ENCODE data around the gene ANXA5. TPM values are rescaled to one million over a fixed set of nuclear protein-coding genes. Genes with fewer than 3 reads are reported as not detected.

Gene ANXA5
- total RNA-seq, 6 experiments from 2014 or later, result 52.2 to 216 (median 97.8) TPM

DNA sequence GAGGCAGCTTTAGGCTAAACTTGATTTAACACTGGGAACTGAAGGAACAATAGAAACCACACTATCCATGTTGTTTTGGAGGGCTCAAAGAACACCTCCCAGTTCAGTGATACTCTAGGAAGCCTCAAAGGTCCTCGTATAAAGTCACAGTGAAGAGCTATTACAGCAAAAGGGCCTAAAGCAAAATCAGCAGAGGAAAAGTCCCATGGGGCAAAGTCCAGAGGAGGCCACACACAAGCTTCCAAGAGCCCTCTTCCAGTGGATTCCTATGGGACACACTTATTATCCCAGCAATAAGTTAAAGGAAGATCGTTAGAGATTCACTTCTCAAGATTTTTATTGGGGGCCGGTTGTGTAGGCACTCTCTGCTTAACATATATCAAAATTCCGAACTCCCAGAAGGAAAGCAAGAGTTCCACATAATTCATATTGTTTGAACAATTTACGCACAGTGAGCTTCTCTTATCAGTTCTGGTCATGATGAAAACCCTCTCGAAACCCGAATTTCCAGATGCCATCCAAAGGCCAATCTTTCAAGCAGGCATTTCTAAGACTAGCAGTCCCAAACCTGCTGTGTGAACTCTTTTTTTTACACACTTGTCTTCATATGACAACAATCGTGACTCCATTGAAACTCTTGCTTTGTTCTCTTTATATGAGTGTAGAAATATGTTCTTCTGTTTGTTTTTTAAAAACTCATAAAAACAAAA is 53.7 kb downstream of the ANXA5 start:
- ATAC-seq, result no peak
- Histone ChIP-seq H3K36me3 (no peaks in the 10 kb centered on the region), H3K9me3 (no peaks in the 10 kb centered on the region), H3K27me3 (no peaks in the 10 kb centered on the region), H3K27ac (no peak overlapping the region), H3K4me3 (no peak overlapping the region), H3K4me1 (no peaks in the 10 kb centered on the region)
- no peak for DNase-seq
- intact Hi-C loops (cut with DNase I), result no loop called here
- no peak for TF ChIP-seq POLR2A (IDR thresholded peaks at IDR 0.05)
- TF ChIP-seq CTCF (IDR thresholded peaks at IDR 0.05), result no peak
- WGBS (ENCODE audit: insufficient coverage, low coverage, low lambda C conversion rate, missing lambda C conversion rate), result 75% methylated on average over 8 of the region's 8 CpGs

DNA sequence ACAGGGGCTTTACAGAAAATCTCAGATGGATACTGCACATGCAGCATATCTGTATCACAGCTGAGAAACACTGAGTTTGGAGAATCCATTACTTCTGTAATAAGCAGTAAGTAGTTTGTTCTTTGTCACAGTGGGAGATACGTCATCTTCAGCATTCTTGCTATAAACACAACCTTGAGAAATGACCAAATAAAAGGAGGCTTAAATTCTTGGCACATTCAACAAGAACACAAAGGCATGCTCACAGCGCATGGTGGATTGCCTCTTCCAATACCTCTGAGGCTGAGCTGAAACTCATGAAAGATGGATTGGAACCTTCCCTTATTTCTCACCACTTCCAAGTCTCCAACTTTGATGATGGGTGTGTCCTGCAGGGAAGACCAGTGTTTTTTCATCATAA is 54.5 kb downstream of the ANXA5 start:
- Histone ChIP-seq H3K27ac (no peak overlapping the region), H3K36me3 (no peaks in the 10 kb centered on the region), H3K4me3 (no peak overlapping the region), H3K9me3 (no peaks in the 10 kb centered on the region), H3K4me1 (no peaks in the 10 kb centered on the region), H3K27me3 (no peaks in the 10 kb centered on the region)
- ATAC-seq (no peak), DNase-seq (no peak)
- intact Hi-C loops (cut with DNase I), result no loop called here
- TF ChIP-seq POLR2A (IDR thresholded peaks at IDR 0.05) (no peak), CTCF (IDR thresholded peaks at IDR 0.05) (no peak)
- WGBS (ENCODE audit: insufficient coverage, low coverage, low lambda C conversion rate, missing lambda C conversion rate), result 83% methylated on average over 2 of the region's 2 CpGs

- Histone ChIP-seq H3K4me3 (no peak overlapping the region), H3K27ac (no peak overlapping the region), H3K27me3 (no peaks in the 10 kb centered on the region), H3K36me3 (no peaks in the 10 kb centered on the region), H3K4me1 (no peaks in the 10 kb centered on the region), H3K9me3 (no peaks in the 10 kb centered on the region)
- TF ChIP-seq CTCF (IDR thresholded peaks at IDR 0.05), result no peak
- no peak for TF ChIP-seq POLR2A (IDR thresholded peaks at IDR 0.05)
- intact Hi-C loops (cut with DNase I), result no loop called here
- WGBS (ENCODE audit: insufficient coverage, low coverage, low lambda C conversion rate, missing lambda C conversion rate), result 45% methylated on average over 4 of the region's 4 CpGs
- no peak for DNase-seq
- no peak for ATAC-seq
These were observed 63.1 kb downstream of the ANXA5 start for GRCh38 chr4:121633653-121634052.

GRCh38 chr4:121632636-121633035 is 64.1 kb downstream of the ANXA5 start:
- Histone ChIP-seq H3K4me3 (no peak overlapping the region), H3K36me3 (no peaks in the 10 kb centered on the region), H3K4me1 (no peaks in the 10 kb centered on the region), H3K27me3 (no peaks in the 10 kb centered on the region), H3K27ac (no peak overlapping the region), H3K9me3 (no peaks in the 10 kb centered on the region)
- intact Hi-C loops (cut with DNase I), result no loop called here
- WGBS (ENCODE audit: insufficient coverage, low coverage, low lambda C conversion rate, missing lambda C conversion rate), result 77% methylated on average over 8 of the region's 9 CpGs
- no peak for TF ChIP-seq CTCF (IDR thresholded peaks at IDR 0.05)
- no peak for TF ChIP-seq POLR2A (IDR thresholded peaks at IDR 0.05)
- ATAC-seq, result no peak
- no peak for DNase-seq

Other genes starting within 250 kb of the ANXA5 start
- not detected for gene SMIM43, start 68.2 kb upstream of the ANXA5 start, total RNA-seq
- gene EXOSC9, start 104.3 kb upstream of the ANXA5 start, total RNA-seq, result 10 to 100 TPM in 1 of 6 experiments, 1 to 10 TPM in 5; 3.6 to 12.5 (median 6.5) TPM
- gene CCNA2, start 126.9 kb upstream of the ANXA5 start, total RNA-seq, result 1 to 10 TPM in 3 of 6 experiments, under 1 TPM in 3; 0.15 to 4.3 (median 1.4) TPM
- 1 to 10 TPM; 1.8 to 7.0 (median 3.6) TPM for gene BBS7, start 173.5 kb upstream of the ANXA5 start, total RNA-seq

All from right lobe of liver (tissue), 6 donors.